Measurements from ENCODE around the gene HOXA11.

- TF ChIP-seq CTCF (IDR thresholded peaks at IDR 0.05 in 4 of 5, conservative IDR thresholded peaks at IDR 0.05 in 1 of 5) (no peak), POLR2A (IDR thresholded peaks at IDR 0.05) (no peak)
Observed at GRCh38 chr7:27132978-27133377, 52.1 kb downstream of the HOXA11 start.

Measured in gastrocnemius medialis (tissue), 4 donors.